Epithelial cell of proximal tubule (primary cell): Measurements from ENCODE around the gene TEX19. TPM values are rescaled to one million over a fixed set of nuclear protein-coding genes. Genes with fewer than 3 reads are reported as not detected.
"Not testable (repeated sequence)": the region's sequence is repeated elsewhere in the genome, so short reads cannot be mapped to it uniquely, and the experiment has no call there.

ENCODE experiments used
- DNase-seq: peaks from one replicate; pipeline ENCODE4 v3.0.0-alpha.2; 2011; ENCODE audit warnings: low read depth
- H3K4me3 ChIP-seq: 2 replicates; pipeline ENCODE4 v1.5.1; 2011; ENCODE audit warnings: low read depth, mild to moderate bottlenecking, low read length
- total RNA-seq: library from RNA; depleted of rRNA; stranded (reverse); fragments of >200 nt; gene quantifications from 2 replicates; pipeline ENCODE4 v1.2.3, GENCODE V29; 2015
- TF ChIP-seq, protein P1 (sequence below): conservative IDR thresholded peaks from 2 replicates; pipeline ENCODE4 v1.5.1; 2012; ENCODE audit warnings: low read depth, mild to moderate bottlenecking, low read length

The TEX19 gene
- total RNA-seq, 1 donor from 2014 or later, result not detected

DNA sequence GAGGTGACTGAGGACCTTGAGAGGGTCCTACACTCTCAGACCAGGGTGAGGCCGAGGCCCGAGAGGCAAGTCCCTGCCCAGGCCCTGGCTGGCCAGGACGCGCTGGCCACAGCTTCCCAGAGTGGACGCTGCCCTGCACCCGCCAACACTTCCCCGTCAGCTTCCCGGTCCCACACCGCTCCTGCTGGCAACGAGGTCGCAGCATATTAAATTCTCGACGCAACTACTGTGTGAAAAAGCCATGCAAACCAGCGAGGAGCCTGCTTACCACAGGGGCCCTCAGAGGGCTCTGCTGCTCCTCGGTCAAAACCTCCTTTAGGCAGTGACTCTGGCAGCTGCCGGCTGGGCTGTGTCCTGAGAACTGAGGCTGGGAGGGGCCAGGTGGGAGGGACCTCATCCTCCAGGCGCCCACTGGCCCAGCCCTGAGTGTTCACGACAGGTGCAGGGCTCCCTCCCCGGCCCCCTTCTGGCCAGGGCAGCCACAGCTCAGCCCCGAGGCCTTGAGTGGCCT, 2.1 kb upstream of the TEX19 start:
- TF ChIP-seq, protein P1, sequence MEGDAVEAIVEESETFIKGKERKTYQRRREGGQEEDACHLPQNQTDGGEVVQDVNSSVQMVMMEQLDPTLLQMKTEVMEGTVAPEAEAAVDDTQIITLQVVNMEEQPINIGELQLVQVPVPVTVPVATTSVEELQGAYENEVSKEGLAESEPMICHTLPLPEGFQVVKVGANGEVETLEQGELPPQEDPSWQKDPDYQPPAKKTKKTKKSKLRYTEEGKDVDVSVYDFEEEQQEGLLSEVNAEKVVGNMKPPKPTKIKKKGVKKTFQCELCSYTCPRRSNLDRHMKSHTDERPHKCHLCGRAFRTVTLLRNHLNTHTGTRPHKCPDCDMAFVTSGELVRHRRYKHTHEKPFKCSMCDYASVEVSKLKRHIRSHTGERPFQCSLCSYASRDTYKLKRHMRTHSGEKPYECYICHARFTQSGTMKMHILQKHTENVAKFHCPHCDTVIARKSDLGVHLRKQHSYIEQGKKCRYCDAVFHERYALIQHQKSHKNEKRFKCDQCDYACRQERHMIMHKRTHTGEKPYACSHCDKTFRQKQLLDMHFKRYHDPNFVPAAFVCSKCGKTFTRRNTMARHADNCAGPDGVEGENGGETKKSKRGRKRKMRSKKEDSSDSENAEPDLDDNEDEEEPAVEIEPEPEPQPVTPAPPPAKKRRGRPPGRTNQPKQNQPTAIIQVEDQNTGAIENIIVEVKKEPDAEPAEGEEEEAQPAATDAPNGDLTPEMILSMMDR, result no peak
- no peak for DNase-seq
- H3K4me3 ChIP-seq, result no peak overlapping the region

DNA sequence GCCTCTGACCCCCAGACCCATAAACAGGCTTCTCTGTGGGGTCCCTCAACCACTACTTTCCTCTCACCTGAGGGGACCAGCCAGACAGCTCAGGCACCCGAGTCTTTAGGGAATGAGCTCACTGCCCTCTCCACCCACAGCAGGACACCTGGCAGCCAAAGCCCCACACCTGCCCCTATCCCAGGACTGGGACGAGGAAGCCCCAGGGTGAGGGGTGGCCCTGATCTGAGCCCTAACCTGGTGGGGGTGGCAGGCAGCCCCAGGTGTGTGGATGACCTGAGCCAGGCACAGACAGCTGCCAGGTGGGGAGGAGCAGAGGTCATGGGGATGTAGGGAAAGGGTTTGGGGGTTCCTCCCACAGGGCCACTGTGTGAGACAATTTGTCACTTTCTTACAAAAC, 1.7 kb upstream of the TEX19 start:
- TF ChIP-seq, protein P1, result no peak
- H3K4me3 ChIP-seq, result no peak overlapping the region
- DNase-seq, result no peak

DNA sequence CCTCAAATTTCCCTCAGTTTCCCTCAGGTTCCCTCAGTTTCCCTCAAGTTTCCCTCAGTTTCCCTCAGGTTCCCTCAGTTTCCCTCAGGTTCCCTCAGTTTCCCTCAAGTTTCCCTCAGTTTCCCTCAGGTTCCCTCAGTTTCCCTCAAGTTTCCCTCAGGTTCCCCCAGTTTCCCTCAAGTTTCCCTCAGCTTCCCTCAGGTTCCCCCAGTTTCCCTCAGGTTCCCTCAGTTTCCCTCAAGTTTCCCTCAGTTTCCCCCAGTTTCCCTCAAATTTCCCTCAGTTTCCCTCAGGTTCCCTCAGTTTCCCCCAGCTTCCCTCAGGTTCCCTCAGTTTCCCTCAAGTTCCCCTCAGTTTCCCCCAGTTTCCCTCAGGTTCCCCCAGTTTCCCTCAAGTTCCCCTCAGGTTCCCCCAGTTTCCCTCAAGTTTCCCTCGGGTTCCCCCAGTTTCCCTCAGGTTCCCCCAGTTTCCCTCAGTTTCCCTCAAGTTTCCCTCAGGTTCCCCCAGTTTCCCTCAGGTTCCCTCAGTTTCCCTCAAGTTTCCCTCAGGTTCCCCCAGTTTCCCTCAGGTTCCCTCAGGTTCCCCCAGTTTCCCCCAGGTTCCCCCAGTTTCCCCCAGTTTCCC, 516 bp downstream of the TEX19 start:
- not testable (repeated sequence) for DNase-seq, H3K4me3 ChIP-seq

DNA sequence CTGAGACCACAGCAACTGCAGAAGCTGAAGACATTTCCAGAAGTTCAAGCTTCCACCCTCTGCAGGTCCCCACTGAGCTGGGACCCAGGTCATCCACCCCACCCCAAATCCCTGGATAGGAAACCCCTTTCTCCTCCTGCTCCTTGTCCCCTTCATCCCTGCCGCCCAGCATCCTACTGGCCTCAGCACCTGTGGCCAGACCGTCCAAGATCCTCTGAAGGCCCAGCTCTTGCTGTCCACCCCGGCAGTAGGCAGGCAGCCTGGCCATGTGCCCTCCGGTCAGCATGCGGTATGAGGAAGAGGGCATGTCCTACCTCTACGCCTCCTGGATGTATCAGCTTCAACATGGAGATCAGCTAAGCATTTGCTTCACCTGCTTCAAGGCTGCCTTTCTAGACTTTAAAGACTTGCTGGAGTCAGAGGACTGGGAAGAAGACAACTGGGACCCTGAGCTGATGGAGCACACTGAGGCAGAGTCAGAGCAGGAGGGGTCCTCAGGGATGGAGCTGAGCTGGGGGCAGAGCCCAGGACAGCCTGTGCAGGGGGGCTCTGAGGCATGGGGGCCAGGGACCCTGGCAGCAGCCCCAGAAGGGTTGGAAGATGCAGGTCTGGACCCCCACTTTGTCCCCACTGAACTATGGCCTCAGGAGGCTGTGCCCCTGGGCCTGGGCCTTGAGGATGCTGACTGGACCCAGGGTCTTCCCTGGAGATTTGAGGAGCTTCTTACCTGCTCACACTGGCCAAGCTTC, 3.0 kb downstream of the TEX19 start:
- no peak overlapping the region for H3K4me3 ChIP-seq
- DNase-seq, result no peak
- TF ChIP-seq, protein P1, result no peak

DNA sequence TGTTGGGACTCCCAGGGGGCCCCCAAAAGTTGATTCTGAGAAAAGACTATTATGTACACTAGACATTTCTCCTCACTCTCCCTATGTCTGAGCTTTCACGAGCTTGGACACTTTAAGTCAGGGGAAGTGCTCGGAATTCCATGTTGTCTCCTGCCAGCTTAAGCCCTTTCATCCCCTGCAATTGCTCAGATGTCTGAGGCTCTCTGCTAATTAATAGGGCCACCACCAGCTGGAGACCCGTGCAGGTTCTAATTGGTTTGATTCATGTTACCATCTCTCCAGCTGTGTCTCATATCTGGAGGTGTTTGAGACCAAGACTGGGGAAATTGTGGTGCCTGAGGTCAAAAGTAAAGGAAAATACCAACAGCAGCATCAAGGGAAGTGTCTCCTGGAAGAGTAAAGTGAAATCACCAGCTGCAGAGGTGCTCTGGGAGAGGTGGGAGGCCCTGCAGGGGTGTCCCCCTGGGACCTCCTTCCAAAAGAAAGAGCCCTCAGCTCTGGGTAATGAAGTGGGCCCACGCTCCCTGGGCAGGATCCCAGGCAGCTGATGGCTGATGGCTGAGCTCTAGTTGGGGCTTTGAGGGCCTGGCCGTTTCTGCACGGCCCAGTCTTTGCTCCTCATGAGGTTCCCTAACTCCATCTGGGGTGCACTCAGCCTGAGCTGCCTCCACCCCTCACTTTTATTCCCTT, 6.7 kb downstream of the TEX19 start:
- no peak for DNase-seq
- TF ChIP-seq, protein P1, result no peak
- no peak overlapping the region for H3K4me3 ChIP-seq

DNA sequence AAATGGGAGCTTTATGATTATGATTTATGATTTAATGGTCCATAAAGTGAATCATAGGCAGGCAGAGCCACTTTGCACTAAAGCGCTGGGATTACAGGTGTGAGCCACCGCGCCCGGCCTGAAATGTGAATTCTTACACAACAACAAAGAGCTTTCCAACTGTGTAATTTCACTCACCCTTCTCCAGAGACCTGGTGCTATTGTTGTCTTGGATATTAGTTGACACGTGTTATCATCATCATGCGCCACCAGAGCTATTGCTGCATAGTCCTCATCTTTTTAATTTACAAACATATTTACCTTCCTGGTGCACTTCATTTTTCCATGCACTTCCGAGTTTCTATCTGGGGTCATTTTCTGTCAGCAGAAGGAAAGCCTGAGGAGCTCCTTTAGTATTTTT, 7.7 kb downstream of the TEX19 start:
- TF ChIP-seq, protein P1, result no peak
- H3K4me3 ChIP-seq, result no peak overlapping the region
- no peak for DNase-seq
